ENCODE data around the gene LRMDA.

LRMDA gene

GRCh38 chr10:75425291-75426079 is 5.9 kb upstream of the LRMDA start:
- DNase-seq: no peak

- no peak for DNase-seq
These were observed 4.5 kb upstream of the LRMDA start for GRCh38 chr10:75426880-75427279.

GRCh38 chr10:75427951-75428350 is 3.5 kb upstream of the LRMDA start:
- DNase-seq: no peak

- DNase-seq: no peak
These were observed 2.8 kb upstream of the LRMDA start for GRCh38 chr10:75428434-75429158.

GRCh38 chr10:75429159-75429827 is 2.1 kb upstream of the LRMDA start:
- no peak for DNase-seq

DNA sequence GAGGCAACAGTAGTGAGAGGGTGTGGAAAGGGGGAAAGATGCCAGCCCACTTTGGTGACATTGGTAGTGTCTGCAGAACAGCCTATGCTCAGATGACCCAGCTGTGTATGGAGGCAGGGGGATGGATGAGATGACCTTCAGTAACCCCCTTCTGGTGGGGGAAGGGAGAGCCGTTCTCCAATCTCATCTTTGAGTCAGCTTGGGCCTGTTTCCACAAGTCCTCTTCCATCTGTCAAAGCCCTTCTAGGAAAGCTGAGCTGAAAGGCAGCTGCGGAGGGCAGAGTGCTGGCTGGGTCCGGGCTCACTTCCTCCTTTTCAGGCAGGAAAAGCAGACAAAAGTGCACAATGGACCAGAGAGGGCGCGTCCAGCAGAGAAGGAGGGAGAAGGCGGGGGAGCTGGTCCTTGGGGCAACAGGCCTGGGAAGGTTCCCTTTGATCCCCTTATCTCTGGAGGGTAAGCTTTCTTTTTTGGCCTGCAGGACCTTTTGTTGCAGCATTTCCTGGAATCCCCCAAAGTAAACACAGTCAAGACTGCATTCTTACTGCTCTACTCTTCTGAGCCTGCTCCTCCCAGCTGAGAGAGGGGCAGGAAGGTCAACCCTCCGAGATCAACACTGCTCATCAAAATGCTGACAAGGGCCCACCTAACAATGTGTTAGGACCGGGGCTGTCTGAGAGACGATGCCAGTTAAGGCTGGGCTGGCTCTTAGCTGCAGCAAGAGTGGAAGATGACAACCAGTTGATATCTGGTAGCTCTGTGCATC is 1.2 kb upstream of the LRMDA start:
- DNase-seq: no peak

DNA sequence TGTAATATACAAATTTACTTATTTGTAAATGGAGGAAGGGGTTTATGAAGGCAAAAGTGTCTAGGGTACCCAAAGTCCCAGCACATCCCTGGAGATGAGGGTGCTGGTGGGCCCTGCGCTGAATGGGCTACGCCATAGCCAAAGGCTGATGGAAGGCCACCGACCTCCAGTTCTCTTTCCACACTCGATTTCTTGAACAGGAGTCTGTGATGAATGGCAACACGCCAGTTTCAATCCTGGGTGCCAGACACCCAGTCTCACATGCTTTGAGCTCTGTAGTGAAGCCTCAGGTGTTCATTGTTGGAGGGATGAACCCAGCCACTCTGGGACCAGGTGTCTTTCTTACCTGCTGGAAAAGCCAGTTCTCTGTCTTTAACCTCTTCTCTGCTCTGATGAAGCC is 752 bp downstream of the LRMDA start:
- no peak for DNase-seq

GRCh38 chr10:75432763-75433162 is 1.3 kb downstream of the LRMDA start:
- DNase-seq: no peak

- DNase-seq: no peak
These were observed 1.8 kb downstream of the LRMDA start for GRCh38 chr10:75433216-75433615.

DNA sequence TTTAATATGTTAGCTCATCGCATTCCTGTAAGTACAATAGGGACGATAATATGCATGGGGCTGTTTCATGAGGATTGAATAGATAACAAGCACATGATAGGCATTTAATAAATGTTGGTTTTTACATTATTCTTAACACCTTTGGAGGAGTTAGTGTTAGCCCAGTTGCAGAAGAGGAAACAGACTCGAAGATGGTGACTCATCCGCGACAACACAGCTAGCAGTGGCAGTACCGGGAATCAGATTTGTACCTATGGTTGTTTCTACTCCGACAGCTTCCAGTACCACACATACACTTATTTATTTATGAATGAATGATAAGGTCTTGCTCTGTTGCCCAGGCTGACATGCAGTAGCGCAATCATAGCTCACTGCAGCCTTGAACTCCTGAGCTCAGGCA is 2.9 kb downstream of the LRMDA start:
- DNase-seq: no peak

- no peak for DNase-seq
These were observed 3.9 kb downstream of the LRMDA start for GRCh38 chr10:75435291-75435690.

GRCh38 chr10:75436896-75437295 is 5.5 kb downstream of the LRMDA start:
- no peak for DNase-seq

GRCh38 chr10:75437693-75438092 is 6.3 kb downstream of the LRMDA start:
- no peak for DNase-seq

DNA sequence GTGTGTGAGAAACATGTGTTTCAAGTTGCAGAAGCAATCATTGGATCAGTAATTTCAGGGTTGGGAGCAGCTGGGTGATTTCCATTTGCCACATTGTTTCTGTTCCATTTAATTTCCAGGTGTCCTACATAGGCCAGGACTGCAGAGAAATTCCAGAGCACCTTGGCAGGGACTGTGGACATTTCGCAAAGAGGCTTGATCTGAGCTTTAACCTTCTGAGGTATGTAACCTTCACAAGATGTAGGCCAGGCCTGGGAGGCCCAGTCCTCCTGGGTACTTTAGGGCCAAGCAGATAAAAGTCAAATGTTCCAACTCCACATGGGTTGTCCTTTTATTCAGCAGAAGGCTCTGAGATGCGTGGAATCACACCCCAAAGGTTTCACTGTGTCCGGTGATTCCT is 6.9 kb downstream of the LRMDA start:
- DNase-seq: no peak

DNA sequence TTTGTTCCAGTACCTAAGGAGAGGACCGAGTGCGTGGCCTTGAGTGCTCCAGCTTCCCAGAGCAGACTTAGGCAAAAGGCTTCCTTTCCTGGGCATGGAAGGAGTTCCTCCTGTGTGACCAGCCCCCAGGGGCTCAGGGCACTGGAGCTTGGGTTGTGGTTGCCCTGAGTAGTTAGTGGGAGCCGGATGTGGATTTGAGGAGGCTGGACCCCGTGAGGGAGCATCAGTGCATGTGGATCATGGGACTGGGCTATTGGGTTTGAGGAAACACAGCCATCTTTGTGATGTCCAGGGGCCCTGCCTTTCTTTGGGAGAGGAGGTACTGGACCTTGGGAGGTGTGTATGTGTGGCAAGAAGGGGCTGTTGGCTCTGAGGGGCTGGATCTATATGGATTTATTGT is 8.4 kb downstream of the LRMDA start:
- DNase-seq: no peak

DNA sequence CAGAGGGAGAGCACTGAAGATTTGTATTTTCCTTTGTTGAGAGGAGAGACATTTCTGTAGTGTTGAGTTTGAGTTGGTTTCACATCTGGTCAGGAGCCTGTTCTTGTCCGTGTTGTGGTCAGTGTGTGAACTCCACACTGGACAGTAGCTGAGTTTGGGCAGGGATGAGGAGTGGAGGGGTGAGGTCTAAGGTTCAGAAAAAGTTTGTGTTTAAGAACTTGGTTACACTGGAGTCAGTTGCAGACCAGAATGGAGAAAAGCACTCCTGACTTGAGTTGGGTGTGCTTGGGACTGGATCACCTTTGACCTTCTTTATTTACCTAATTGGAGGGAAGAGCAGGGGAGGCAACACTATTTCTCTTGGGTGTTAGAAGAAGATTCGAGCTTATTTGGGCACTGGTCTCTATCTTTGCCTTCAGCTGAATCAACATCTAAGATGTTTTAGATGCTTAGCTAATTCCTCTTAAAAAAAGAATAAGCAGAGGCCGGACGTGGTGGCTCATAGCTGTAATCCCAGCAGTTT is 8.9 kb downstream of the LRMDA start:
- no peak for DNase-seq

- DNase-seq: no peak
These were observed 9.8 kb downstream of the LRMDA start for GRCh38 chr10:75441196-75441595.

DNA sequence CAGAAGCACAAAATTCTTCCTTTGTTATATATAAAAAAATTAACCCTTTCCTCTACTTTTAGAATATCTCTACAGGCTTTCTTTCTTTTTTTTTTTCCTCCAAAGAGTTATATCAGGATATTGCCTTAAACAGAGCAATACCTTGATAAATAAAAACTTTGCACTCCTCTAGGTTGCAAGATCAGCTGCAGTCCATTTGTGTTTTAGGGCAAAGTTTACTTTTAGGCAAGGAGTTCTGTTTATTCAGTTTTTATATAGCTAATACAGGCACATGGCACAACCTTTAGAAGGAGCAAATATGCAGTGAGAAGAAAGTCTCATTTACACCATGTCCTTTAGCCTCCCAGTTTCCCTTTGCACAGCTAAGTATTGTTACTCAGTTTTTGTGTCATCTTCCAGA is 10.3 kb downstream of the LRMDA start:
- DNase-seq: no peak

DNA sequence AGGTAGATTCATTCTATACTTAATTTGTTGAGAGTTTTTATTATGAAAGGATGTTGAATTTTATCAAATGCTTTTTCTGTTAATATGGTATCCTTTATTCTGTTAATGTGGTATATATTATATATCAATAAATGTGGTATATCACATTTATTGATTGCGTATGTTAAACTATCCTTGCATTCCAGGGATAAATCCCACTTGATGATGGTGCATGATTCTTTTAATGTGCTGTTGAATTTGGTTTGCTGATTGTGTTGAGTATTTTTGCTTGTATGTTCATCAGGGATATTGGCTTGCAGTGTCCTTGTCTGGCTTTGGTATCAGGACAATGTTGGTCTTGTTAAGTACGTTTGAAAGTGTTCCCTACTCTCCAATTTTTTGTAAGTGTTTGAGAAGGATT is 11.9 kb downstream of the LRMDA start:
- DNase-seq: no peak

DNA sequence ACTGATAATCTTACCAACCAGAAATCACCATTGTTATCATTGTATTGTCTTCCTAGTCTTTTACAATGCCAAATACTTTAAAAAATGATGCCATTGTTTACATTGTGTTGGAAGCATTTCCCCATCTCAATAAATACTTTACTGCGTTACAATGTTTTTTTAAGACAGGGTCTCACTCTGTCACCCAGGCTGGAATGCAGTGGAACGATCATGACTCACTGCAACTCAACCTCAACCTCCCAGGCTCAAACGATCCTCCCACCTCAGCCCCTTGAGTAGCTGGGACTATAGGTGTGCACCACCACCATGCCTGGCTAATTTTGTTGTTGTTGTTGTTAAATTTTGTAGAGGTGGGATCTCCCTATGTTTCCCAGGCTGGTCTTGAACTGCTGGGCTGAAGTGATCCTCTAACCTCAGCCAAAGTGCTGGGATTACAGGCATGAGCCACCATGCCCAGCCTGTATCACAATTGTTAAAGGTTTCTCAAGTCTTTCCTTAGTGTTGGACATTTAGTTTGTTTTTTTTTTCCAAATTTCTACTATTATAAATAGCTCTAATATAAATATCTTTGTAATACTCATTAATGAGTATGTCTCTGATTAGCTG is 13.5 kb downstream of the LRMDA start:
- no peak for DNase-seq

- no peak for DNase-seq
These were observed 15.1 kb downstream of the LRMDA start for GRCh38 chr10:75446508-75446907.

DNA sequence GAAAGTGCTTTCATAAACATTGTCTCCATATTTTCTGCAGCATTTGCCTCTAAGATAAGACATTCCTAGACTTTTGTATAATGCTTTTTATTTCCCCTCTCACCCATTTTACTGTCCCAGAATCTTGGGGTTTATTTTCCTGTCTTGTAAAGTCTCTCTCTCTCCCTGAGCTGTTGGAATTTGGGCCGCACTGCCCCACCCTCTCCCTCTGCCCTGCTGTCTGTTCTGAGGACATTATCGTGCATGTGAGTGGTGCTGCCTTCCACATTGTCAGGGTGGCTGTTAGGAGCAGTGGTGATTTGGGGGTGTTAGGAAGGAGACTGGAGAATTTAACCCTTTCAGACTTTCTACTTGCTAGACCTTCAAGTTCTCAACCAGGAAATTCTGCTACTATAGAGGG is 16.7 kb downstream of the LRMDA start:
- no peak for DNase-seq

All from activated CD4-positive, alpha-beta T cell treated with anti-CD3 and anti-CD28 coated beads, Interleukin-10, Interleukin-2, amounts not matched to agents 100 ng/mL and 50 ng/mL, durations not matched to agents 16 hours and 8 hours (primary cell).